HG03457 (cell line): ENCODE results near the gene B3GALT5.

Source experiments
- ATAC-seq: cut with Tn5 transposase; IDR thresholded peaks from one replicate; pipeline ENCODE4 v1.9.1; 2021; ENCODE audit warnings: moderate number of reproducible peaks; ENCODE audit not compliant: unreplicated experiment

B3GALT5 gene

GRCh38 chr21:39602793-39603192 is 9.9 kb upstream of the B3GALT5 start:
- ATAC-seq = no peak

- ATAC-seq = no peak
Measured at GRCh38 chr21:39604951-39605350, 7.8 kb upstream of the B3GALT5 start.

DNA sequence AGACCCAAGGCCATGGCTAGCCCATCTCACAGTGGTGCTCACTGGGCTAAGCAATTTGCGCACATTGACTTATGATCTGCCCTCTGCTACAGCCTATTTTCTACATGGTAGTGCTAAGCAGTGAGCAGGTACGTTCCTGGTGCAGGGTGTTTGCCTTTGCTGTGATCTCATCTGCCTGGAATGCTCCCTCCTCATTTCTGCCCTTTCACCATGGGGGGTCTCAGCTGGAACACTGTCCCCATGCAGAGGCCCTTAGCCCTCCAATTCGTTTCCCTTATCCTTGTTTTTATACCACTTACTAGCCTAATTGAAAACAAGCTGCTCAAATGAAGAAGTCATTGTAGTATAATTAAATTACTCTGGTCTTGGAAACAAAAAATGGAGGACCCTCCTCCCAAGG is 2.0 kb upstream of the B3GALT5 start:
- ATAC-seq = no peak

GRCh38 chr21:39611551-39612190 is 1.1 kb upstream of the B3GALT5 start:
- ATAC-seq = no peak

DNA sequence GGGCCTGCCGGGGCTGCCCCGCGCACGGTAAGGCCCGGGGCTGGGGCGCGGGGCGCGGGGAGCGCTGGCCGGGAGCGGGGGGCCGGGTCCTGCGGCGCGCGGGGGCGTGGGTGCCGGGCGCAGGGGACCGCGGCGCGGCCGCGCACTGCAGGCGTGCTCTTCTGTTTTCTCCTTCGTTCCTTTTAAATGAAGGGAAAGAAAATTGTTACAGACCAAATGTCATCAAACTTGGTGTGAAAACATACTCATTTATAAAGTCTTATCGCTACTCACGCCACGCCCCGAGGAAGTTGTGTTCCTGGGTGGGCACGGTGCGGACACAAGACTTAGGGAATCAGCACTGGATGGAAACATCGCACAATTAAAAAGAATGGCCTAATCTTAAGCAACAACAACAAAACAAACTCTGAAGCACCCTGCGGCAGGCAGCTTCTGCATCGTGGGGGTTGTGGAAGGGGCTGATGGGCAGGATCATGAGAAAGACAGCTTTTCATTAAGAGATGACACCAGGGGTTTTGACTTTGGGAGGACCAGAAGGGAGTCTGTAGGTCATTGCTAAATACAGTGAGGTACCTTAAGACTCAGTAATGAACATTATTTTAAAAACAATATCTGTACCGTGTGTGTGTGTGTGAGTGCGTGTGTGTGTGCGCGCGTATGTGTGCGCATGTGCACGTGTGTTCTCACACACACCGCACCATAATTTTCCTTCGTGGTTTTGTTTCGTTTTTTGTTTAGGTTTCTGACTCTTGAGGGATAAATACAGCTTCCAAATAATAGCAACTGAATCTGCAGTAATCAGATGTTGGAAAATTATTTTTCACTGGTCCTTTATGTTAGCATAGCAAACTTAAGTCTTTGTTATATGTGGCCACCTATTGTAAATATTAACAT is 548 bp downstream of the B3GALT5 start:
- no peak for ATAC-seq

DNA sequence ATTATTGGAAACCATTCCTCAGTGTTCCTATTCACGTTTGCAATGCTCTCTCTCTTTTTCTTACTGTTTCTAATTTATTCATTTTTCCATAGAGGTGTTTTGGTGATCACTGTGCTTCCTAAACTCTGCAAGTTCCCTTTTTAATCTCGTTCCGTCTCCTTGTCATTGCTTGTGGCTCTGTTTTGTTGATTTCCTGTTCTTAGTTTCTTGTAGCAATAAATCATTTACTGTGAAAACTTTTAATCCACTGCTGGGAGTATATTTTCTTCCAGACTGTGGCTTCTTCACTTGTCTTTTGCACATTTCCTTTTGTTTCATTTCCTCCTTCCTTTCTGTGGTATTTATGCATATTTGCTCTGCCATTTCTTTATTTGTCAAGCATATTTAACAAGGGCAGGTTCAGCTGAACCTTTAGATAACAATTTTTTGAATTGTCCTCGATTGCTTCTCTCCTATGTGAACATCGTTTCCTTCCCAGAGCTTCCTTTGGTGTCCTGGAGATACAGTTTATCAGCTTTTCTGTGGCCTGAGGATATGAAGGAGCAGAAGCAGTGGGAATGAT is 3.6 kb downstream of the B3GALT5 start:
- no peak for ATAC-seq

DNA sequence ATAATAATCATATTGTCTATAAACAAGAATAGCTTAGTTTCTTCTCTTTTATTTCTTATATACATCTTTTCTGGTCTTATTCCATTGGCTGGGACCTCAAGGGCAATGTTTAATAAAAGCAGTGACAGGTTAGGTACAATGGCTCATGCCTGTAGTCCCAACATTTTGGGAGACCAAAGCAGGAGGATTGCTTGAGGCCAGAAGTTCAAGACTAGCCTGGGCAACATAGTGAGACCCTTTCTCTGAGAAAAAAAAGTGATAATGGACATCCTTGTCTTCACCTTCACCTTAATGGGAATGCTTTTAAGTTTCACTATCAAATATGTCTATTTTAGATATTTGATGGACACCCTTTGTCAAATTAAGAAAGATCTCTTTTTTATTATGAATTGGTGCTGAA is 8.1 kb downstream of the B3GALT5 start:
- ATAC-seq = no peak

GRCh38 chr21:39625211-39625895 is 12.6 kb downstream of the B3GALT5 start:
- no peak for ATAC-seq

- ATAC-seq = no peak
Measured at GRCh38 chr21:39628385-39628784, 15.6 kb downstream of the B3GALT5 start.

DNA sequence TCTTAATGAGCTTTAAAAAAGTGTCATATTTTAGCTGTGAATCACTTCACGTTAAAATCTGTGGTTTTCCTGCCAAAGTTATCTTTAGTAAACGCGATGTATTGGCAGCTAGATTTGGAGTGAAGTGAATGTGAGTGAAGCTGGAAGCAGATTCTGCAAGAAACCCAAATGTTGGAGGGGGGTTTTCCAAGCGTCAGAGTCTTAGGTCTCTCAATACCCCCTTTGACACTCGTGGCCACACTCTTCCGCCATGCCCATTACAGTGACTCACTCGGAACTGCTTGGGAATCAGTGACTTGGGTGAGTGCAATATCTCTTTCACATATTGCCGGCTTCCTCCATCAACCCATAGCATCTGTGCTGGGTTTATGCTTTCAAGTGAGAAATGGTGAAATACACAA is 17.5 kb downstream of the B3GALT5 start:
- no peak for ATAC-seq

DNA sequence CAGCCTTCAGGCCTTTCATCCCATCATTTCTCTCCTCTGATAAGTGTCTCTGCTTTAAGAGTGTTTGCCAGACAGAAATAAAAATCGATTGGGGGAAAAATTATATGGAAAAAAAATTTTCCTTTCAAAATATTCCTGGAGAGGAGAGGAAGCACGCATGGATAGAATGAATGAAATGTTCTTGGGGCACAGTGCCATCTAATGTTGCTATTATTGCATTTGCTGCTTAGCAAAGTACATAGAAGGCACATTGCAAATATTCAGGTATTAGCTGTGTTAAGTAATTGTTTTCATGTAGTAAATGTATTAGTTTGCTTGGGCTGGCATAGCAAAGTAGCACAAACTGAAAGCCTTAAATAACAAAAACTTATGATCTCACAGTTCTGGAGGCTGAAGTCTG is 18.1 kb downstream of the B3GALT5 start:
- no peak for ATAC-seq

DNA sequence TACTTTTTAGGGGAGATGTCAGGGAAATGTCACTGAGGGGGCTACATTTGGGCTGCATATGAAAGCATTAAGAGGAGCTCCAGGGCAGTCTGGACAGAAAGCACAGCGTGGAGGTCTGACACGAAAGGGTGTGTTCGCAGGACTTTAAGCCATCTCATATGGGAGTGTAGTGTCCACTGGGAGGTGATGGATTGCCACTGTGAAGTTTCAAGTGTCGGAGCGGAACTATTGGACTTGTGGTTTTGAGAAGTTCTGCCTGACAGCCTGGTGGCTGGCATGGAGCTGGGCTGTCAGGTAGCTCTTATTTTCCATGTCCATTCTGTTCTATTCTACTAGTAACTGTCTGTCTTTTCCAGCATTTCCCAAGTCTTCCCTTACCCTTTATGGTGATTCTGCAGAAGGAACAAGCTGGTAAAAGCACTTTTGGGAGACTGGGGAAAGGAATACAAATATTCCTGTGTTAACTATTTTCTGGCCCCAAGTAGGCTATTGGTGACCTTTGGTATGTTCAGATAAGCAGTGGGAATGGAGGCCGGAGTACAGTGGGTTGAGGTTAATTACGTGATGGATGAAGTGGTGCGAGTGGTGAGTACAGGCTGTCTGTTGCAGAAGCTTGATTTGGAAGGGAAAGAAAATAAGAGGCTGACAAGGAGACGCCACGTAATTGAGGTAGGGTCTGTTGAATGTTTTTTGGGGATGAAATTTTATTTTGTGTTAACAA is 19.3 kb downstream of the B3GALT5 start:
- ATAC-seq = no peak

- no peak for ATAC-seq
Measured at GRCh38 chr21:39632796-39633442, 20.2 kb downstream of the B3GALT5 start.

DNA sequence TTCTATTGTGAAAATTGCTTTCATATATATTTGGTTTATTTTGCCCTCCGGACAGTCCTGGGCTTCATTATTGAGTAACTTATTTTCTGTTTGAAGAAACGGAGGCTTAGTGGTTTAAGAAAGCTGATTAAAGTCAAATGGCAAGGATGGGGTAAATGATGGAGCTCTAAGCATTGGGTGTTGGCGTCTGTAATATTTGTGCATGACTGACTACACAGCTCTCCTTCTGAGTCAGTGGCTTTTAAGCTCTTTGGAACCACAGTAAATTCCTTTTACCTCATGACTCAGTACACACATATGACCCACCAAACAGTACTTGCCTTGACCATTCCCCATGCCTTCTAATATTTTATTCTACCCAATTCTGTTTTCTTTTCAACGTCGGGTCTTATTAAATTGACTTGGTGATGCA is 21.0 kb downstream of the B3GALT5 start:
- no peak for ATAC-seq

GRCh38 chr21:39634507-39634906 is 21.8 kb downstream of the B3GALT5 start:
- no peak for ATAC-seq

GRCh38 chr21:39637197-39637970 is 24.6 kb downstream of the B3GALT5 start:
- no peak for ATAC-seq

- no peak for ATAC-seq
Measured at GRCh38 chr21:39637971-39638240, 25.2 kb downstream of the B3GALT5 start.

DNA sequence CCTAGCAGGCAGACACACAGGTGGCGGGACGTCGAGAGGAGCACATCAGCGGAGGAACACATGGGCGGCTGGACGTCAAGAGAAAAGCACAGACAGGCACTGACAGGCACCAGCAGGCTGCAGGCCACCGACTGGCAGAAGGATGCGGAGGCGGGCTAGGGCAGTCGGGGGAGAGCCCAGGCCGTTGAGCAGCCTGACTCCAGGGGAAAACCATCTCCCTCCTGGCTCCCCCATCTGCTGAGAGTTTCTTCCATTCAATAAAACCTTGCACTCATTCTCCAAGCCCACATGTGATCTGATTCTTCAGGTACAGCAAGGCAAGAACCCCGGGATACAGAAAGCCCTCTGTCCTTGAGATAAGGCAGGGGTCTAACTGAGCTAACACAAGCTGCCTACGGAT is 25.5 kb downstream of the B3GALT5 start:
- no peak for ATAC-seq

DNA sequence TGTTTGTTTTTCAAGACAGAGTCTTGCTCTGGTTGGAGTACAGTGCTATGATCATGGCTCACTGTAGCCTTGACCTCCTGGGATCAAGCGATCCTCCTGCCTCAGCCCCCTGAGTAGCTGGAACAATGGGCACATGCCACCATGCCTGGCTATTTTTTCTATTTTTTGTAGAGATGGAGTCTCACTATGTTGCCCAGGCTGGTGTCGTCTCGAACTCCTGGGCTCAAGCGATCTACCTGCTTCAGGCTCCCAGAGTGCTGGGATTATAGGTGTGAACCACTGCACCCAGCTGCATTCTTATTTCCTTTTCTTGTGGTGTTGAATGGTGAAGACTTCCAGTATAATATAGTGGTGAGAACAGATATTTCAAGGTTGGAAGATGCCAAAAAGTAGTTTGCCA is 28.0 kb downstream of the B3GALT5 start:
- ATAC-seq = no peak
